ENCODE results near the gene CDKL4. TPM values are rescaled to one million over a fixed set of nuclear protein-coding genes. Genes with fewer than 3 reads are reported as not detected.
"Not testable (repeated sequence)": the region's sequence is repeated elsewhere in the genome, so short reads cannot be mapped to it uniquely, and the experiment has no call there.

Gene CDKL4
- total RNA-seq, 2 experiments from 2014 or later = 0.75 TPM; not detected in 1

DNA sequence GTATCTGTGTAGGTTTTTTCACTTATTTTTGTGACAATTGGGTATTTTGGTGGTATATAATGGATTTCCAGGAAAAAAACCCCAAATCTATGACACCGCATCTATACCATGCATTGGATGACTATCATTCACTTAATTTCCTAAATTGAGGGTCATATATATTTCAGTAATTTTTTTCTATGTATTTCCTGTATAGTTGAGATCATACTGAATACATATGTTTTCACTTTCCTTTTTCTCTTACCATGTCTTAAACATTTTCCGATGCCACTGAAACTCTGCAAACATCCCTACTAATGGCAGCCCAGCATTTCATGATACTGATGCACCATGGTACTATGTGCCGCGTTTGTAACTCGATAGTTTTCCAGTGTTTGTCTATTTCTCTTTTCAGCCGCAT, 40.4 kb downstream of the CDKL4 start:
- Mint-ChIP-seq H3K36me3 (ENCODE audit: low read depth) (no peaks in the 10 kb centered on the region), H3K4me3 (no peak overlapping the region), H3K4me1 (ENCODE audit: low read depth) (no peaks in the 10 kb centered on the region), H3K27ac (no peak overlapping the region), H3K27me3 (no peaks in the 10 kb centered on the region), H3K9me3 (no peaks in the 10 kb centered on the region)
- Histone ChIP-seq H3K4me3 (ENCODE audit: low read length) (no peak overlapping the region), H3K27me3 (ENCODE audit: control insufficient read depth in 1 of 2, insufficient read depth in 2 of 2, low read length in 2 of 2) (no peaks in the 10 kb centered on the region), H3K9me3 (ENCODE audit: control insufficient read depth in 1 of 2, insufficient read depth in 1 of 2, low read length in 2 of 2) (no peaks in the 10 kb centered on the region), H3K27ac (ENCODE audit: low read depth in 1 of 2, low read length in 2 of 2) (no peak overlapping the region), H3K4me1 (ENCODE audit: insufficient read depth, low read length) (no peaks in the 10 kb centered on the region), H3K36me3 (ENCODE audit: insufficient read depth, low read length) (no peaks in the 10 kb centered on the region)
- DNase-seq (no peak), ATAC-seq (ENCODE audit: poor library complexity) (no peak)
- intact Hi-C loops (cut with DNase I, micrococcal nuclease) = no loop called here
- CTCF ChIA-PET = no interaction called here
- POLR2A ChIA-PET = interaction anchor here (1.2 kb wide), 1 partner anchor 14 kb away, joined by 3 read pairs; no protein-coding TSS in a partner anchor
- TF ChIP-seq, protein P1, sequence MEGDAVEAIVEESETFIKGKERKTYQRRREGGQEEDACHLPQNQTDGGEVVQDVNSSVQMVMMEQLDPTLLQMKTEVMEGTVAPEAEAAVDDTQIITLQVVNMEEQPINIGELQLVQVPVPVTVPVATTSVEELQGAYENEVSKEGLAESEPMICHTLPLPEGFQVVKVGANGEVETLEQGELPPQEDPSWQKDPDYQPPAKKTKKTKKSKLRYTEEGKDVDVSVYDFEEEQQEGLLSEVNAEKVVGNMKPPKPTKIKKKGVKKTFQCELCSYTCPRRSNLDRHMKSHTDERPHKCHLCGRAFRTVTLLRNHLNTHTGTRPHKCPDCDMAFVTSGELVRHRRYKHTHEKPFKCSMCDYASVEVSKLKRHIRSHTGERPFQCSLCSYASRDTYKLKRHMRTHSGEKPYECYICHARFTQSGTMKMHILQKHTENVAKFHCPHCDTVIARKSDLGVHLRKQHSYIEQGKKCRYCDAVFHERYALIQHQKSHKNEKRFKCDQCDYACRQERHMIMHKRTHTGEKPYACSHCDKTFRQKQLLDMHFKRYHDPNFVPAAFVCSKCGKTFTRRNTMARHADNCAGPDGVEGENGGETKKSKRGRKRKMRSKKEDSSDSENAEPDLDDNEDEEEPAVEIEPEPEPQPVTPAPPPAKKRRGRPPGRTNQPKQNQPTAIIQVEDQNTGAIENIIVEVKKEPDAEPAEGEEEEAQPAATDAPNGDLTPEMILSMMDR (IDR thresholded peaks at IDR 0.05) = no peak

DNA sequence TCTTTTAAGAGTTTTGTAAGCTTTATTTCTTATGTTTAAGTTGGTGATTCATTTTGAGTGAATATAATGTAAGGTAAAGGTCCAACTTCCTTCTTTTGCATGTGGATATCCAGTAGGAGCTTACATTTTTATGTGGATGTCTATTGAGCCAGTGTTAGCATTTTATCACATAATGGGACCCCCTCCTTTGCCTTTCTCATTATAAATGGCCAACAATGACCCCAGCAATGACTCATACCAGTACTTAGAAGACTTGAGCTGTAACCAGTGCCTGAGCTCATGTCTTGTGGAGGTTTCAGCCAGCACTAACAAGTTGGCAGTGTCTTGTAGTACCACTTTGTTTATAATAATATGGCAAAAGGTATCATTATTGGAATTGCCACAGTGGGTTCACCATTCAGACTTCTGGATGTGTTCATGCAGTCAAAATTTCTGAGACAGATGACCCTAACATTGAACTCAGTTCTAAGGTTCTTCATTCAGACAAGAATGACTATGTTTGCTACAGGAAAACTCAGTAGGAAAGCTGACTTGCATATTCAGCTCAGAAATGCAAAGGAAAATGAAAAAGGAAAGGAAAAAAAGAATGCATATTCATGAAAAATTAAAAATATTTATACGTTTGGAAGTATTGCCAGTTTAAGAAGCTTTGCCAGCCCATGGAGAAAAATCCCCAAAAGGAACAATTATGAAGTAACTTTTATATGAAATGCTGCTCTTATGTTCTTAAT, 41.0 kb downstream of the CDKL4 start:
- no peaks in the 10 kb centered on the region for H3K27me3 Mint-ChIP-seq
- no peak for ATAC-seq (ENCODE audit: poor library complexity)
- H3K9me3 Mint-ChIP-seq = peaks cover under 1% of the 10 kb centered on the region
- H3K27ac Mint-ChIP-seq = no peak overlapping the region
- no peak overlapping the region for H3K4me3 Mint-ChIP-seq
- H3K36me3 ChIP-seq (ENCODE audit: insufficient read depth, low read length) = no peaks in the 10 kb centered on the region
- TF ChIP-seq, protein P1 (IDR thresholded peaks at IDR 0.05) = no peak
- ChIA-PET CTCF (no interaction called here), POLR2A (interaction anchor here (0.6 to 1.2 kb wide), 4 partner anchors 10 to 673 kb away, joined by 3 to 5 read pairs (median 4); no protein-coding TSS in a partner anchor)
- H3K4me1 ChIP-seq (ENCODE audit: insufficient read depth, low read length) = no peaks in the 10 kb centered on the region
- intact Hi-C loops (cut with DNase I, micrococcal nuclease) = no loop called here
- DNase-seq = no peak
- H3K36me3 Mint-ChIP-seq (ENCODE audit: low read depth) = no peaks in the 10 kb centered on the region
- no peak overlapping the region for H3K27ac ChIP-seq (ENCODE audit: low read depth in 1 of 2, low read length in 2 of 2)
- H3K4me1 Mint-ChIP-seq (ENCODE audit: low read depth) = no peaks in the 10 kb centered on the region
- no peak overlapping the region for H3K4me3 ChIP-seq (ENCODE audit: low read length)
- H3K27me3 ChIP-seq (ENCODE audit: control insufficient read depth in 1 of 2, insufficient read depth in 2 of 2, low read length in 2 of 2) = no peaks in the 10 kb centered on the region
- H3K9me3 ChIP-seq (ENCODE audit: control insufficient read depth in 1 of 2, insufficient read depth in 1 of 2, low read length in 2 of 2) = no peaks in the 10 kb centered on the region

DNA sequence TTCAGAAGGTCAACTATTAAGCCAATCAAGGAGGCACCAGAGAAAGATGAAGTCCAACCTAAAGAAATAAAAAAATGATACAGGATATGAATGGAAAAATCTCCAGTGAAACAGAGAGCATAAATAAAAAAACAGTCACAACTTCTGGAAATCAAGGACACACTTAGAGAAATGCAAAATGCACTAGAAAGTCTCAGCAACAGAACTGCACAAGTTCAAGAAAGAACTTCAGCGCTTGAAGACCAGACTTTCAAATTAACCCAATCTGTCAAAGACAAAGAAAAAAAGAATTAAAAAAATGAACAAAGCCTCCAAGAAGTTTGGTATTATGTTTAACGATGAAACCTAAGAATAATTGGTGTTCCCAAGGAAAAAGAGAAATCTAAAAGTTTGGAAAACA, 46.8 kb downstream of the CDKL4 start:
- H3K27ac Mint-ChIP-seq; CTCF ChIA-PET; H3K27ac ChIP-seq (ENCODE audit: low read depth in 1 of 2, low read length in 2 of 2); intact Hi-C loops (cut with DNase I, micrococcal nuclease); H3K36me3 ChIP-seq (ENCODE audit: insufficient read depth, low read length); H3K27me3 Mint-ChIP-seq; H3K4me1 Mint-ChIP-seq (ENCODE audit: low read depth); H3K27me3 ChIP-seq (ENCODE audit: control insufficient read depth in 1 of 2, insufficient read depth in 2 of 2, low read length in 2 of 2); H3K9me3 ChIP-seq (ENCODE audit: control insufficient read depth in 1 of 2, insufficient read depth in 1 of 2, low read length in 2 of 2); DNase-seq; H3K4me3 Mint-ChIP-seq; H3K4me3 ChIP-seq (ENCODE audit: low read length); H3K36me3 Mint-ChIP-seq (ENCODE audit: low read depth); ATAC-seq (ENCODE audit: poor library complexity); H3K4me1 ChIP-seq (ENCODE audit: insufficient read depth, low read length); H3K9me3 Mint-ChIP-seq: not testable (repeated sequence)
- POLR2A ChIA-PET = interaction anchor here (1.2 kb wide), 1 partner anchor 16 kb away, joined by 4 read pairs; no protein-coding TSS in a partner anchor
